SK-N-SH (cell line): ENCODE measurements around the gene PA2G4. TPM values are rescaled to one million over a fixed set of nuclear protein-coding genes. Genes with fewer than 3 reads are reported as not detected.
A peak's percentile ranks its signal among the peaks of the same experiment; 100 is the strongest.

Experiments used
- CTCF ChIA-PET: fragments of 300-600, 350-600 bp; formaldehyde crosslinking; extraction: SDS; loops from one replicate; lab custom pipeline; 2021; lab: Yijun Ruan, JAX
- POLR2A ChIA-PET: fragments of 350-600 bp; sonication (Branson Sonifier 250); formaldehyde crosslinking; extraction: SDS; loops from one replicate; lab custom pipeline; 2020; ENCODE audit warnings: antibody characterized with exemption, inconsistent platforms; lab: Yijun Ruan, JAX
- DNase-seq: peaks from one replicate; pipeline ENCODE4 v3.0.0; 2012
- H2AFZ ChIP-seq: fragments of 200-600 bp; sonication (generic); 2 replicates; pipeline ENCODE4 v1.8.1; 2016; ENCODE audit warnings: antibody characterized with exemption, mild to moderate bottlenecking, low read depth
- H3F3A ChIP-seq: fragments of 200-600 bp; sonication (generic); replicated peaks from 2 replicates; pipeline ENCODE3; 2016; ENCODE audit warnings: antibody characterized with exemption, mild to moderate bottlenecking; ENCODE audit not compliant: insufficient read depth
- H3K27ac ChIP-seq, 2 experiments: fragments of 200-500 bp in 1 of 2; fragments of 200-600 bp in 1 of 2; sonication (Bioruptor generic) in 1 of 2; sonication (generic), shearing (Covaris generic) in 1 of 2; 2 replicates each; pipeline versions ENCODE4 v1.5.1 to v1.6.1; 2014 to 2016; ENCODE audit warnings: low read depth in 2 of 2, inconsistent platforms in 1 of 2, low read length in 1 of 2, mild to moderate bottlenecking in 1 of 2, mixed read lengths in 1 of 2
- H3K27me3 ChIP-seq: fragments of 200-600 bp; sonication (generic), shearing (Covaris generic); 2 replicates; pipeline ENCODE4 v1.6.1; 2016; ENCODE audit warnings: mixed run types; ENCODE audit not compliant: insufficient read depth
- H3K36me3 ChIP-seq, 2 experiments: fragments of 200-500 bp in 1 of 2; fragments of 200-600 bp in 1 of 2; sonication (Bioruptor generic) in 1 of 2; sonication (generic) in 1 of 2; replicated peaks in 1 of 2; 2 replicates each; pipeline versions ENCODE3 to v1.5.1; 2014 to 2016; ENCODE audit warnings: low read length in 1 of 2, mild to moderate bottlenecking in 1 of 2; ENCODE audit not compliant: insufficient read depth in 2 of 2, control insufficient read depth in 1 of 2
- H3K4me1 ChIP-seq, 2 experiments: fragments of 200-500 bp in 1 of 2; fragments of 200-600 bp in 1 of 2; sonication (Bioruptor generic) in 1 of 2; sonication (generic), shearing (Covaris generic) in 1 of 2; 2 replicates each; pipeline versions ENCODE4 v1.5.1 to v1.6.1; 2014 to 2016; ENCODE audit warnings: low read depth in 1 of 2, low read length in 1 of 2, mixed run types in 1 of 2; ENCODE audit not compliant: insufficient read depth in 2 of 2, control insufficient read depth in 1 of 2
- H3K4me2 ChIP-seq: fragments of 200-600 bp; sonication (generic), shearing (Covaris generic); 2 replicates; pipeline ENCODE4 v1.6.1; 2017; ENCODE audit warnings: mixed run types
- H3K4me3 ChIP-seq, 2 experiments: fragments of 200-500 bp in 1 of 2; fragments of 200-600 bp in 1 of 2; sonication (Bioruptor generic) in 1 of 2; sonication (generic), shearing (Covaris generic) in 1 of 2; 2 replicates each; pipeline versions ENCODE4 v1.5.1 to v1.8.1; 2014 to 2016; ENCODE audit warnings: low read depth in 2 of 2, inconsistent platforms in 1 of 2, low read length in 1 of 2, mild to moderate bottlenecking in 1 of 2, mixed read lengths in 1 of 2, moderate library complexity in 1 of 2
- H3K79me2 ChIP-seq: fragments of 200-600 bp; sonication (generic); 2 replicates; pipeline ENCODE4 v1.8.1; 2017; ENCODE audit warnings: mild to moderate bottlenecking; ENCODE audit not compliant: insufficient read depth
- H3K9ac ChIP-seq: fragments of 200-600 bp; sonication (generic); 2 replicates; pipeline ENCODE4 v1.6.1; 2017; ENCODE audit warnings: mixed run types
- H3K9me2 ChIP-seq: fragments of 200-600 bp; sonication (generic); 2 replicates; pipeline ENCODE4 v1.6.1; 2017; ENCODE audit warnings: mixed run types
- H3K9me3 ChIP-seq: fragments of 200-600 bp; sonication (generic); 2 replicates; pipeline ENCODE4 v1.6.1; 2017; ENCODE audit warnings: mixed run types, mild to moderate bottlenecking, moderate library complexity
- H4K20me1 ChIP-seq: fragments of 200-600 bp; sonication (generic); 2 replicates; pipeline ENCODE4 v1.6.1; 2017; ENCODE audit warnings: mild to moderate bottlenecking, mixed run types; ENCODE audit not compliant: insufficient read depth
- CHD2 ChIP-seq: fragments of 150-350 bp; IDR thresholded peaks from 2 replicates; pipeline ENCODE4 v1.6.1; 2018; ENCODE audit warnings: low read length; ENCODE audit not compliant: partially characterized antibody
- FOSL2 ChIP-seq: IDR thresholded peaks from 2 replicates; pipeline ENCODE4 v1.4.0; 2012; ENCODE audit warnings: low read depth, mild to moderate bottlenecking, moderate library complexity, borderline replicate concordance
- GABPA ChIP-seq: IDR thresholded peaks from 2 replicates; pipeline ENCODE4 v1.4.0; 2012; ENCODE audit warnings: low read depth, mild to moderate bottlenecking
- GATA2 ChIP-seq: sonication (generic); formaldehyde crosslinking; IDR thresholded peaks from 2 replicates; pipeline ENCODE4 v1.5.0; 2020; ENCODE audit warnings: mild to moderate bottlenecking, missing genetic modification reagents
- JUND ChIP-seq: IDR thresholded peaks from 2 replicates; pipeline ENCODE4 v1.4.0; 2012
- MAX ChIP-seq: IDR thresholded peaks from 2 replicates; pipeline ENCODE4 v1.4.0; 2012; ENCODE audit warnings: low read depth
- SMC3 ChIP-seq: IDR thresholded peaks from 2 replicates; pipeline ENCODE4 v1.6.1; 2012; ENCODE audit warnings: low read depth, low read length, improper control_type of control experiment
- WGBS: methylation state at CpG from one replicate; pipeline ENCODE4 v1.1.6; 2017; ENCODE audit warnings: low lambda C conversion rate; 5-methylcytosine and 5-hydroxymethylcytosine counted together
- polyA plus RNA-seq, 3 experiments: library from polyadenylated mRNA; depleted of rRNA; stranded (reverse); fragments of >200 nt; gene quantifications; 2 replicates each; pipeline ENCODE4 v1.2.3, GENCODE V29; 2012
- TF ChIP-seq, protein P1 (sequence below): fragments of 200-600 bp; sonication (generic); IDR thresholded peaks from 2 replicates; pipeline ENCODE4 v1.6.1; 2017; ENCODE audit warnings: antibody characterized with exemption, mild to moderate bottlenecking, moderate library complexity
- TF ChIP-seq, protein P2 (sequence below): IDR thresholded peaks from 2 replicates; pipeline ENCODE4 v1.4.0; 2012; ENCODE audit warnings: low read depth, borderline replicate concordance
- TF ChIP-seq, protein P3 (sequence below): fragments of 150-350 bp; IDR thresholded peaks from 2 replicates; pipeline ENCODE4 v1.6.1; 2016; ENCODE audit warnings: mild to moderate bottlenecking, low read depth, low read length
- TF ChIP-seq, protein P4 (sequence below): IDR thresholded peaks from 2 replicates; pipeline ENCODE4 v1.4.0; 2012; ENCODE audit warnings: low read depth, borderline replicate concordance

The PA2G4 gene
- polyA plus RNA-seq, 1 of the 3 experiments (the other 2 are of a cell fraction) = 207 TPM

DNA sequence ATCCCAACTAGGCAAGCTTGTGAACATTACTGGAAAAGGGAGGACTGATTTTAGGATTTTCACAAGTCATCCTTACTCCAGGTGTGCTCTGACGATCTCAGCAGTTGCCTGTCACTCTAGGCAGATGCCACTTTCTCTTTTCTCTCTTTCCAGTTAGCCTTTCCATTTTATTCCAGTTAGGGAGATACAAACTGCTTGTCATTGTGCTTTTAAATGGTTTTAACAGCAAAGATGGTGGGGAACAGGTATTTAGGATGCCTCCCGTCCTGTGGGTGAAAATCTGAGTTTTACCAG, 1.2 kb downstream of the PA2G4 start:
- H3K4me2 ChIP-seq = peak overlapping the region; percentile 84
- 0 out of 2 replicates have a peak, but pooled peaks cover 3% of the 10 kb centered on the region for H4K20me1 ChIP-seq
- H3K9ac ChIP-seq = peak overlapping the region; percentile 96
- CTCF ChIA-PET = interaction anchor here (1.3 to 1.9 kb wide), 4 partner anchors 12 to 153 kb away, joined by 4 to 7 read pairs (median 6); partner anchors contain the start of genes ANKRD52, SMARCC2 and ZC3H10
- no peak for DNase-seq
- H3K4me1 ChIP-seq = peaks cover 5 to 19% of the 10 kb centered on the region in 2 experiments; a peak in 3 of 4 replicates
- no peak for TF ChIP-seq GABPA
- TF ChIP-seq, protein P1, sequence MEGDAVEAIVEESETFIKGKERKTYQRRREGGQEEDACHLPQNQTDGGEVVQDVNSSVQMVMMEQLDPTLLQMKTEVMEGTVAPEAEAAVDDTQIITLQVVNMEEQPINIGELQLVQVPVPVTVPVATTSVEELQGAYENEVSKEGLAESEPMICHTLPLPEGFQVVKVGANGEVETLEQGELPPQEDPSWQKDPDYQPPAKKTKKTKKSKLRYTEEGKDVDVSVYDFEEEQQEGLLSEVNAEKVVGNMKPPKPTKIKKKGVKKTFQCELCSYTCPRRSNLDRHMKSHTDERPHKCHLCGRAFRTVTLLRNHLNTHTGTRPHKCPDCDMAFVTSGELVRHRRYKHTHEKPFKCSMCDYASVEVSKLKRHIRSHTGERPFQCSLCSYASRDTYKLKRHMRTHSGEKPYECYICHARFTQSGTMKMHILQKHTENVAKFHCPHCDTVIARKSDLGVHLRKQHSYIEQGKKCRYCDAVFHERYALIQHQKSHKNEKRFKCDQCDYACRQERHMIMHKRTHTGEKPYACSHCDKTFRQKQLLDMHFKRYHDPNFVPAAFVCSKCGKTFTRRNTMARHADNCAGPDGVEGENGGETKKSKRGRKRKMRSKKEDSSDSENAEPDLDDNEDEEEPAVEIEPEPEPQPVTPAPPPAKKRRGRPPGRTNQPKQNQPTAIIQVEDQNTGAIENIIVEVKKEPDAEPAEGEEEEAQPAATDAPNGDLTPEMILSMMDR = no peak
- TF ChIP-seq, all 33 proteins: peak for 0
- H3K79me2 ChIP-seq = peaks cover 42% of the 10 kb centered on the region
- 20% methylated on average over 2 of the region's 2 CpGs for WGBS
- H3K27me3 ChIP-seq = no peaks in the 10 kb centered on the region
- no peak overlapping the region for H3K27ac ChIP-seq
- H3K9me2 ChIP-seq = no peaks in the 10 kb centered on the region
- POLR2A ChIA-PET = interaction anchor here (0.8 to 3.0 kb wide), 6 partner anchors 11 to 117 kb away, joined by 4 to 33 read pairs (median 14); partner anchors contain the start of genes ERBB3, ESYT1, RPL41 and ZC3H10
- H3K9me3 ChIP-seq = no peaks in the 10 kb centered on the region
- no peak overlapping the region for H2AFZ ChIP-seq
- peaks cover 14% of the 10 kb centered on the region for H3F3A ChIP-seq
- H3K36me3 ChIP-seq = peaks cover 33 to 41% of the 10 kb centered on the region in 2 experiments
- peak overlapping the region; percentile 89 to 90 for H3K4me3 ChIP-seq

DNA sequence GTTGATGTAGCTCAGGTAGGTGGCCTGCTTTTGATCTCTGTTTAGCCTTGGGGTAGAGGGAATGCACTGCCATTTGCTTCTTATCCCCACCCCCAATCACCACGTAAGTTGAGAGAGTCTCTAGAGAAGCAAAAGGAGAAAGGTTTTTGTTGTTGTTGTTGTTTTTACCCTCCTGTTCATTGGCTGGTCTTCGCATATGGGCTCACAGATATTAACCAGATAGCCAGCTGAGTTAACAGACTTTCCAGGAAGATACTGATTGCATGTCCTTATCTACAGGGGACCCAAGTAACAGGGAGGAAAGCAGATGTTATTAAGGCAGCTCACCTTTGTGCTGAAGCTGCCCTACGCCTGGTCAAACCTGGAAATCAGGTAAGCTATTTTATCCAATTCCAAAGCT, 2.9 kb downstream of the PA2G4 start:
- Histone ChIP-seq H3F3A (peaks cover 29% of the 10 kb centered on the region), H2AFZ (no peak overlapping the region), H3K4me3 (no peak overlapping the region), H3K9me2 (no peaks in the 10 kb centered on the region), H3K27me3 (no peaks in the 10 kb centered on the region), H3K9me3 (no peaks in the 10 kb centered on the region), H3K4me2 (no peak overlapping the region), H3K9ac (no peak overlapping the region; the same call in 1 of the 2 replicates), H3K27ac (no peak overlapping the region), H3K79me2 (peaks cover 42% of the 10 kb centered on the region), H4K20me1 (0 out of 2 replicates have a peak, but pooled peaks cover 3% of the 10 kb centered on the region), H3K36me3 (peaks cover 46 to 53% of the 10 kb centered on the region in 2 experiments), H3K4me1 (peaks cover 5 to 19% of the 10 kb centered on the region in 2 experiments; a peak in 3 of 4 replicates)
- no peak for TF ChIP-seq JUND
- no peak for TF ChIP-seq FOSL2
- TF ChIP-seq, protein P2, sequence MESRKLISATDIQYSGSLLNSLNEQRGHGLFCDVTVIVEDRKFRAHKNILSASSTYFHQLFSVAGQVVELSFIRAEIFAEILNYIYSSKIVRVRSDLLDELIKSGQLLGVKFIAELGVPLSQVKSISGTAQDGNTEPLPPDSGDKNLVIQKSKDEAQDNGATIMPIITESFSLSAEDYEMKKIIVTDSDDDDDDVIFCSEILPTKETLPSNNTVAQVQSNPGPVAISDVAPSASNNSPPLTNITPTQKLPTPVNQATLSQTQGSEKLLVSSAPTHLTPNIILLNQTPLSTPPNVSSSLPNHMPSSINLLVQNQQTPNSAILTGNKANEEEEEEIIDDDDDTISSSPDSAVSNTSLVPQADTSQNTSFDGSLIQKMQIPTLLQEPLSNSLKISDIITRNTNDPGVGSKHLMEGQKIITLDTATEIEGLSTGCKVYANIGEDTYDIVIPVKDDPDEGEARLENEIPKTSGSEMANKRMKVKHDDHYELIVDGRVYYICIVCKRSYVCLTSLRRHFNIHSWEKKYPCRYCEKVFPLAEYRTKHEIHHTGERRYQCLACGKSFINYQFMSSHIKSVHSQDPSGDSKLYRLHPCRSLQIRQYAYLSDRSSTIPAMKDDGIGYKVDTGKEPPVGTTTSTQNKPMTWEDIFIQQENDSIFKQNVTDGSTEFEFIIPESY = no peak
- TF ChIP-seq SMC3 = no peak
- TF ChIP-seq MAX = no peak
- TF ChIP-seq, protein P3, sequence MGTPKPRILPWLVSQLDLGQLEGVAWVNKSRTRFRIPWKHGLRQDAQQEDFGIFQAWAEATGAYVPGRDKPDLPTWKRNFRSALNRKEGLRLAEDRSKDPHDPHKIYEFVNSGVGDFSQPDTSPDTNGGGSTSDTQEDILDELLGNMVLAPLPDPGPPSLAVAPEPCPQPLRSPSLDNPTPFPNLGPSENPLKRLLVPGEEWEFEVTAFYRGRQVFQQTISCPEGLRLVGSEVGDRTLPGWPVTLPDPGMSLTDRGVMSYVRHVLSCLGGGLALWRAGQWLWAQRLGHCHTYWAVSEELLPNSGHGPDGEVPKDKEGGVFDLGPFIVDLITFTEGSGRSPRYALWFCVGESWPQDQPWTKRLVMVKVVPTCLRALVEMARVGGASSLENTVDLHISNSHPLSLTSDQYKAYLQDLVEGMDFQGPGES = no peak
- TF ChIP-seq, protein P1 = no peak
- TF ChIP-seq CHD2 = no peak
- TF ChIP-seq, protein P4, sequence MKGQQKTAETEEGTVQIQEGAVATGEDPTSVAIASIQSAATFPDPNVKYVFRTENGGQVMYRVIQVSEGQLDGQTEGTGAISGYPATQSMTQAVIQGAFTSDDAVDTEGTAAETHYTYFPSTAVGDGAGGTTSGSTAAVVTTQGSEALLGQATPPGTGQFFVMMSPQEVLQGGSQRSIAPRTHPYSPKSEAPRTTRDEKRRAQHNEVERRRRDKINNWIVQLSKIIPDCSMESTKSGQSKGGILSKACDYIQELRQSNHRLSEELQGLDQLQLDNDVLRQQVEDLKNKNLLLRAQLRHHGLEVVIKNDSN = no peak
- no peak for TF ChIP-seq GATA2
- no peak for TF ChIP-seq GABPA
- CTCF ChIA-PET = interaction anchor here (0.6 to 1.9 kb wide), 8 partner anchors 26 to 395 kb away, joined by 3 to 6 read pairs (median 4); partner anchors contain the start of genes ERBB3 and SMARCC2
- 97% methylated on average over 3 of the region's 3 CpGs for WGBS
- no peak for DNase-seq
- POLR2A ChIA-PET = interaction anchor here (0.7 to 1.3 kb wide), 2 partner anchors 8 to 10 kb away, joined by 3 to 5 read pairs; partner anchors contain the start of gene RPL41
